ENCODE results near the gene SLC16A14.

The SLC16A14 gene

DNA sequence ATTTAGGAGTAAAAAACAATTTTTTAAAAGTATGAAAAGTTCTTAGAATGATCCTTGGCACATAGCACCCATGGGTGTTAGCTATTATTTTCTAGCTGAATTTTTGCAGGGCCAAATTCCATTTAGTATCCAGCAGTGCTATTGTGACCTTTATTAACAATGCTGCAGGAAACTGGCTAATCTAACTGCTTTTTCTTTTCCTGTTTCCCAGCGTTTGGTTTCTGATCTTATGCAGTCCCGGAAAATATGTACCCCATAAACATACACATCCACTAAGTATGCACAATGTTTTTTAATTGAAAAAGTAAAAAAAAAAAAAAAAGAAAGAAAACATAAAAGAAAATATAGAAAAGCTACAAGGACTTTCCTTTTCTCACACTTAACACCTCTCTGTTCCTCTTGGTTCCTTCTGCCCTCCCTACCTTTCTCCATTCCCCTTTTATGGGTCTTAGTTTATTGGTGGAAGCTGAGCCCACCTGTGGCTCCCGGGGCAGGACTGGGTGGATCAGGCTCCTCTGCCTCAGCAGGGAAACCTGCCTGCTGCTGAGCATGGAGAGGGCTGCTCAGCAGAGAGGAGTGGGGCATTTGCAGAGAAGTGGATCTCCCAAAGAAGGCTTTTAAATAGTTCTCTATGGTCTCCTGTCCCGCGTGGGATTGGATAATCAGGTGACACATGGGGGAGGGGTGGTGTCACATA is 9.3 kb upstream of the SLC16A14 start:
- H3K79me2 ChIP-seq (ENCODE audit: control insufficient read depth, low read length), result no peaks in the 10 kb centered on the region
- H3K9me2 ChIP-seq (replicated peaks; ENCODE audit: control insufficient read depth, low read length), result no peaks in the 10 kb centered on the region
- H4K20me1 ChIP-seq (ENCODE audit: control insufficient read depth, insufficient read depth, low read depth, low read length), result no peaks in the 10 kb centered on the region
- no peaks in the 10 kb centered on the region for H3K4me1 ChIP-seq (ENCODE audit: control insufficient read depth, low read length)
- no peaks in the 10 kb centered on the region for H3F3A ChIP-seq (ENCODE audit: control insufficient read depth, insufficient read depth)
- no peak for TF ChIP-seq EZH2phosphoT487 (IDR thresholded peaks at IDR 0.05; ENCODE audit: borderline replicate concordance, low read length)
- no peak for TF ChIP-seq CTCF (IDR thresholded peaks at IDR 0.05; ENCODE audit: low read depth, low read length, poor library complexity, severe bottlenecking)
- H3K36me3 ChIP-seq (ENCODE audit: control insufficient read depth, low read length), result no peaks in the 10 kb centered on the region
- no peak overlapping the region for H3K4me2 ChIP-seq (ENCODE audit: low read length)
- no peak overlapping the region for H3K4me3 ChIP-seq (ENCODE audit: low read length)
- H3K27me3 ChIP-seq (ENCODE audit: control insufficient read depth, low read length), result 0 out of 2 replicates have a peak, but pooled peaks cover 3% of the 10 kb centered on the region
- no peak overlapping the region for H3K27ac ChIP-seq (ENCODE audit: low read depth, low read length)
- no peaks in the 10 kb centered on the region for H3K9me3 ChIP-seq (ENCODE audit: control insufficient read depth, insufficient read depth, low read length)

- TF ChIP-seq EZH2phosphoT487 (IDR thresholded peaks at IDR 0.05; ENCODE audit: borderline replicate concordance, low read length) (no peak), CTCF (IDR thresholded peaks at IDR 0.05; ENCODE audit: low read depth, low read length, poor library complexity, severe bottlenecking) (no peak)
These were observed 8.1 kb upstream of the SLC16A14 start for GRCh38 chr2:230076819-230077218.

GRCh38 chr2:230075988-230076631 is 7.4 kb upstream of the SLC16A14 start:
- Histone ChIP-seq H3K27ac (ENCODE audit: low read depth, low read length) (no peak overlapping the region), H3F3A (ENCODE audit: control insufficient read depth, insufficient read depth) (no peaks in the 10 kb centered on the region), H3K79me2 (ENCODE audit: control insufficient read depth, low read length) (no peaks in the 10 kb centered on the region), H3K27me3 (ENCODE audit: control insufficient read depth, low read length) (0 out of 2 replicates have a peak, but pooled peaks cover 3% of the 10 kb centered on the region), H3K4me1 (ENCODE audit: control insufficient read depth, low read length) (no peaks in the 10 kb centered on the region), H3K4me3 (ENCODE audit: low read length) (no peak overlapping the region), H3K9me3 (ENCODE audit: control insufficient read depth, insufficient read depth, low read length) (no peaks in the 10 kb centered on the region), H4K20me1 (ENCODE audit: control insufficient read depth, insufficient read depth, low read depth, low read length) (no peaks in the 10 kb centered on the region), H3K4me2 (ENCODE audit: low read length) (no peak overlapping the region), H3K36me3 (ENCODE audit: control insufficient read depth, low read length) (no peaks in the 10 kb centered on the region), H3K9me2 (replicated peaks; ENCODE audit: control insufficient read depth, low read length) (no peaks in the 10 kb centered on the region)
- TF ChIP-seq EZH2phosphoT487 (IDR thresholded peaks at IDR 0.05; ENCODE audit: borderline replicate concordance, low read length) (no peak), CTCF (IDR thresholded peaks at IDR 0.05; ENCODE audit: low read depth, low read length, poor library complexity, severe bottlenecking) (no peak)

More at GRCh38 chr2:230076819-230077218, 8.1 kb upstream of the SLC16A14 start:
- no peaks in the 10 kb centered on the region for H3K9me2 ChIP-seq (replicated peaks; ENCODE audit: control insufficient read depth, low read length)
- no peak overlapping the region for H3K4me3 ChIP-seq (ENCODE audit: low read length)
- H3K4me2 ChIP-seq (ENCODE audit: low read length), result no peak overlapping the region
- H3K36me3 ChIP-seq (ENCODE audit: control insufficient read depth, low read length), result no peaks in the 10 kb centered on the region
- no peaks in the 10 kb centered on the region for H3K79me2 ChIP-seq (ENCODE audit: control insufficient read depth, low read length)
- H3K27me3 ChIP-seq (ENCODE audit: control insufficient read depth, low read length), result 0 out of 2 replicates have a peak, but pooled peaks cover 3% of the 10 kb centered on the region
- H3K9me3 ChIP-seq (ENCODE audit: control insufficient read depth, insufficient read depth, low read length), result no peaks in the 10 kb centered on the region
- H3K4me1 ChIP-seq (ENCODE audit: control insufficient read depth, low read length), result no peaks in the 10 kb centered on the region
- no peak overlapping the region for H3K27ac ChIP-seq (ENCODE audit: low read depth, low read length)
- H3F3A ChIP-seq (ENCODE audit: control insufficient read depth, insufficient read depth), result no peaks in the 10 kb centered on the region
- no peaks in the 10 kb centered on the region for H4K20me1 ChIP-seq (ENCODE audit: control insufficient read depth, insufficient read depth, low read depth, low read length)
